Fibroblast of skin of left biceps (primary cell): ENCODE data around the gene SLC2A4.
"Not testable (repeated sequence)": the region's sequence is repeated elsewhere in the genome, so short reads cannot be mapped to it uniquely, and the experiment has no call there.

Experiments
- DNase-seq, 2 experiments: peaks; one replicate each; pipeline ENCODE4 v3.0.0-alpha.2; 2013; ENCODE audit warnings: low read depth in 2 of 2

SLC2A4 gene

GRCh38 chr17:7281074-7281952 is at the start of gene SLC2A4:
SLC2A4 (plus strand) TSS chr17:7281718; CDS start chr17:7281935, 217 bp downstream.
- peak; percentile 79 for DNase-seq

- no peak for DNase-seq
Observed at GRCh38 chr17:7232114-7232513, 49.4 kb upstream of the SLC2A4 start.

- DNase-seq, result no peak
Observed at GRCh38 chr17:7233701-7234082, 47.8 kb upstream of the SLC2A4 start.

GRCh38 chr17:7234083-7234951 is 47.2 kb upstream of the SLC2A4 start, which contains the start of gene DVL2:
DVL2 (minus strand) TSS chr17:7234517; CDS start chr17:7234262, 255 bp downstream.
- DNase-seq, result peak; percentile 83 to 86

GRCh38 chr17:7235693-7236665 is 45.5 kb upstream of the SLC2A4 start:
- DNase-seq, result no peak

GRCh38 chr17:7236808-7237207 is 44.7 kb upstream of the SLC2A4 start:
- no peak for DNase-seq

- no peak for DNase-seq
Observed at GRCh38 chr17:7237266-7237760, 44.2 kb upstream of the SLC2A4 start.

- no peak for DNase-seq
Observed at GRCh38 chr17:7237761-7238419, 43.6 kb upstream of the SLC2A4 start.

GRCh38 chr17:7238420-7239090 is 43.0 kb upstream of the SLC2A4 start:
- DNase-seq, result no peak

GRCh38 chr17:7239091-7240027 is 42.2 kb upstream of the SLC2A4 start, which contains the start of gene PHF23:
PHF23 (minus strand) TSS chr17:7239457; CDS start chr17:7239279, 178 bp downstream.
- DNase-seq, result peak; percentile 99

- DNase-seq, result no peak
Observed at GRCh38 chr17:7240375-7240774, 41.1 kb upstream of the SLC2A4 start.

- DNase-seq, result no peak
Observed at GRCh38 chr17:7241090-7241733, 40.3 kb upstream of the SLC2A4 start.

- DNase-seq, result peak; percentile 81 to 84
Observed at GRCh38 chr17:7241783-7242716, 39.5 kb upstream of the SLC2A4 start, which contains the start of gene GABARAP. GABARAP (minus strand) TSS chr17:7242449; CDS start chr17:7242330, 119 bp downstream.

- peak; percentile 90 to 92 for DNase-seq
Observed at GRCh38 chr17:7242717-7243452, 38.6 kb upstream of the SLC2A4 start.

GRCh38 chr17:7243453-7243729 is 38.1 kb upstream of the SLC2A4 start:
- no peak for DNase-seq

GRCh38 chr17:7243838-7244237 is 37.7 kb upstream of the SLC2A4 start:
- not testable (repeated sequence) for DNase-seq
